Activated CD4-positive, alpha-beta T cell treated with anti-CD3 and anti-CD28 coated beads, Interleukin-2, amount 50 U/mL, for 4 hours (primary cell): ENCODE results near the gene PIK3C2G.

Experiments
- DNase-seq, 2 experiments: peaks; one replicate each; pipeline ENCODE4 v3.0.0-alpha.2; 2020

The PIK3C2G gene

DNA sequence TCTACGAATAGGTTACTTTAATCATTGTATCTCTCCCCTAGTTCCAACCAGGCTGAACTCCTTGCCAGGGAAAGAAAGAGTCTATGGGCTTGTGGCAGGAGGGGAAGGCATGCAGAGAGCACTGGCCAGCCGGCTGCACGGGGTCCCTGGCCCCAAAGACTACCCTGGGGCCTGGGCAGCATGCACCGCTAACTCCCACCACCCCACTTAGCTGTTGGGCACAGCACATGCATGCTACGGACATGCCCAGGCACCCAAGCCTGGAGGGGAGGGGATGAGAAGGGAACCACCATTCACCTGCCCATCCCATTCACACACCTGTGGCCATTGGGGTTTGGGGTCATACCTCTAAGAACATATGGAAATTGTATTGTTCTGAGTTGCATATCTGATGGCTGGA, 94.1 kb downstream of the PIK3C2G start:
- DNase-seq: no peak

DNA sequence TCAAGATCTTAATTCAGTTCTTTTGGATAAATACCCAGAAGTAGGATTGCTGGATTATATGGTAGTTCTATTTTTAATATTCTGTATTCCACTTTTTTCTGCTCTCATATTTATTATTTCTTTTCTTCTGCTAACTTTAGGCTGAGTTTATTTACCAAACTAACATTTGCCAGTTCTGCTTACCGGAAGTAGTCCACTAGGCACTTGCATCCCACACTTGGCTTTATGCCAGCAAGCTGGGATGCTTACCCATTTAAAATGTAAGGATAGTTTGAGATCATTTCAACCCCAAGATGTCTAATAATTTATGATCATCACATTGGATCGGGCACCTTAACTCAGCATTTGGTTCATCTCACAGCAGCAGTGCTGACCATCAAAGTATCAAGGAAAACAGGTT, 96.8 kb downstream of the PIK3C2G start:
- DNase-seq: no peak

DNA sequence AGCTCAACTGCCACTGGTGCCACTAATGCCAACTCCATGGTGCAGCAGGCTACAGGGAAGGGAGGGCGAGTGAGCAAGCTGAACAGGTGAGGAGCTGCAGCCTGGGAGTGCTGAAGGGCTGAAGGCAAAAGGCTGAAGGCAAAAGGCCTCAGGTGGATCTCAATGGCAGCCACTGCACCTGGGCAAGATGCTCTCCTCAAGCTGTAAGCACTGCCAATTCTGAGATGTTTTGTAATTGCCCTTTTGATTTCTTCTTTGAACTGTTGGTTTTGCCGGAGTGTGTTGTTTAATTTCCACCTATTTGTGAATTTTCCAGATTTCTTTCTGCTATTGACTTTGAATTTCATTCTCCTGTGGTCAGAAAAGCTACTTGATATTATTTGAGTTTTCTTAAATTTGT, 97.6 kb downstream of the PIK3C2G start:
- no peak for DNase-seq

DNA sequence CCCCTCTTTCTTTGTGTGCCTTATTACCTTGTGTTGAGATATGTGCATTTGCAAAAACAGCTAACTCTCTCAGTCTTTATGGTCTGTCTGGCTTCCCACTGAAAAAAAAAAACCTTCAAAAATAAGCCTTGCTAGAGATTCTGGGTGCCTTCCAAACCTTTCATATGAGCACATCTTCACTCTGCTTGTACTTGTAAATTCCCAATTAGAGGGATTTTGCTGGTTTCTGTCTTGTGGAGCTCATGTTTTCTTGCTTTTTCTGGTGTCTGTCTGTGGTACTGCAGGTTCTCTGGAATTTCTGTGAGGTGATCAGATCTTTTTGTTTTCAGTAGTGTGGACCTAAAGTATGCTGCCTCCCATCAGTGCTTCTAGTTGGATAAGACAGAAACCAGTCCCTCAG, 100.1 kb downstream of the PIK3C2G start:
- DNase-seq: no peak

DNA sequence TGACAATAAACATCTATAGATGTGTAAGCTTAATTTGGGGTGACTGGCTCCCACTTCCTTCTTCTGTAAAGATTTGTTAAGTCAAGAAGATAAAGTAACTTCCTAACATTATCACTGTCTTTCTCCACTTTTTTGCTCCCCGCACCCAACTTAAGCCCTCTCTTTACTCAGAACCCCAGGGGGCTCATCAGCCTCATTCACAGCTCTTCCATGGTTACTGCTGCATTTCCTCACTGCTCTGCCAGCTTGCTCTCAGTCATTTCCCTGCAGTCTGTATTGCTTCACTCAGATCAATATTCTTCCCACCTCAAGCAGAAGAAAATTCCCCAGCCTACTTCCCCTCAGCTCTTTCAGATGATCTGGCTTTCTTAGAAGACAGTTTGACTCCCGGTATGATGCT, 102.0 kb downstream of the PIK3C2G start:
- DNase-seq: no peak

DNA sequence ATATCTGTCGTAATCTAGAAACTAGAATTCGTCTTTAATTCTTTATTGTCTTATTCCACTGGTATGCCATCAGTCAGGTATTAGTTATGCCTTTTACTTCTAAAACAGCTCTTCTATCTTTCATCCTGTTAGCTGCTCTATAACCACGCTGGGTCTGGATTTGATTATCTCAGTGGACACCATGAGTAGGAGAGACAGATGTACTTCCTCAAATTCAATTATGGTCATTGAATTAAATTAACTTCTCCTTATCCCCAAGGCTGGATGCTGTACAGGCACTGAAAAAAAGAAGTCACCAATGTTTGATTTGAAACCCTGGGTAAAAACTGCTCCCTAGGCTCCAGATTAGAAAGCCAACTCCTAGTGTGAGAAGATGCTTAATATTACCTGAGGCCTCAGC, 107.3 kb downstream of the PIK3C2G start:
- no peak for DNase-seq

DNA sequence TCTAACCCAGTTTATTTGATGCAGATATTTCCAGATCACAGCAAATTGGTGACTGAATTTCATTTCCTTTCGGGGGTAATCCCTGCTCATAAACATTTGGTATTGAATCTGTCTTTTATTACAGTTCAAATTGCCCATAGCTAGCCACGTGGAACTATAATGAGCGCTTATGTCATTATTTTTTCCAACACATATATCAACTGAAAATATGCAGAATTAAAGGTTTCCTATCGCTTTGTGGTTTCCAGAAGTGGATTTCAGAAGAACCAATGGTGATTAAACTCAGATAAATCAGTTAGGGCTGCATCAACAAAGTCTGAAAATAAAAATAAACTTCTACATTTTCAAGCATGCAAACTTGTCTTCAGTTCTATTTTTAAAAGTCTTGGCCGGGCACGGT, 111.9 kb downstream of the PIK3C2G start:
- no peak for DNase-seq

DNA sequence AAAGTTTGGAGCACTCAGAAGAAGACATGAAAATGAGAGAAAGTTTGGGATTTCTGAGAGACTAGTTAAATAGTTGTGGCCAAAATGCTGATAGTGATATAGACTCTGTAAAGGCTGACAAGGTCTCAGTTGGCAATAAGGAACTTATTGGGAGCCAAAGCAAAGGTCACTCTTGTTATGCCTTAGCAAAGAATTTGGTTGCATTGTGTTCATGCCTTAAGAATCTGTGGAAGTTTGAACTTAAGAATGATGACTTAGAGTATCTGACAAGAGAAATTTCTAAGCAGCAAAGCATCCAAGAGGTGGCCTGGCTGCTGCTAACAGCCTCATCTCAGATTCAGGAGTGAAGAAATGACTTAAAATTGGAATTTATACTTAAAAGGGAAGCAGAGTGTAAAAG, 113.8 kb downstream of the PIK3C2G start:
- no peak for DNase-seq

DNA sequence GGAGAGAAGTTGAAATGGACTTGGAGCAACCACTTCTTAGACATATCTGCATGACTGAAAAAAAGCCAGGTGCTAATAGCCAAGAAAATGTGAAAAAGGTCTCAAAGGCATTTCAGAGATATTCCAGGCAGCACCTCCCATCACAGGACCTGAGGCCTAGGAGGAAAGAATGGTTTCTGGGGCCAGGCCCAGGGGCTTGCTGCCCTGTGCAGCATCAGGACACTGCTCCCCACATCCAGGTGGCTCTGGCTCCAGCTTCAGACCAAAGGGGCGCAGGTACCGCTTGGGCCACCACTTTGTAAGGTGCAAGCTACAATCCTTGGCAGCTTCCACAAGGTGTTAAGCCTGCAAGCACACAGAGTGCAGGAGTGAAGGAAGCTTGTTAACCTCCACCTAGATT, 114.3 kb downstream of the PIK3C2G start:
- no peak for DNase-seq

DNA sequence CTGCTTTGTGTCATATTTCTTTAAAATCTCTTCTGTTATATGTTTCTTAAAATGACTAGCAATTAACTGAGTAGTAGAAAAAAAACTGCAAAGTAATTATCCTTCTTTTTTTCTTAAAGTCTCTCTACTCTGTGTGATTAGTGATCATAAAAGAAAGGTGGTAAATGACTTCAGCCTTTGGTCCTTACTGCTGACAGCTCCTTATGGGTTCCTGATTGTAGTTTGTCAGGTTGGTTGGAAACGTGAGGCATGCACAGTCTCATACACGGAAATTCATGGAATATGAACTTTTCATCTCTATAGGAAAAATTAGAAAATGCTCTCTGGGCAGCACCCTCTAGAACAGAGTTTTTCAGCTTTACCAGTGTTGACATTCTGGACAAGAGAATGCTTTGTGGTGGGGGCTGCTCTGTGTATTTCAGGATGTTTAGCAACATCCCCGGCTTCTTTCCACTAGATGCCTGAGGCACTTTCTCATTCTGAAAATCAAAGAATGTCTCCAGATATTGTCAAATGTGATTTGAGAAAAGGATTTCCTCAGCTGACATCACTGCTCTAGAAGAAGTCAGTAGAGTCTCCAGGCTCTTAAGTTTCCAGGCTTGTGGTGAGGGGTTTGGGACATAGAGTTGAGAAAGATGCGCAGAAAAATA, 121.0 kb downstream of the PIK3C2G start:
- DNase-seq: no peak

DNA sequence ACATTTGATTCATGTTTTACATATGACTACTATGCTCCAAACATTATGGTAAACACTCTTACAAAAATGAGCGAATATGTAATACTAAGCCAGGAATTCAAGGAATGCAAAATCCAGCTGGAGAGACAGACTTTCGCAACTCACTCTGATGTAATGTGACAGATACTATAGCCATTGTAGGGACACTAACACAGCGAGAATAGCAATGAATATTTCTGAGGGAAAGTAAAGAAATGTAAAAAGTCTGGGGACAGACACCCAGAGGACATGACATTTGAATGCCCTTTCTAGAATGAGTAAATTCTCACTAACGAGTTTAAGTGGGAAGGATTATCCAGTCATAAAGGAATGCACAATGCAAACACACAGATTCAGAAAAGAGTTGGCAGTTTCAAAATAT, 121.9 kb downstream of the PIK3C2G start:
- DNase-seq: no peak

DNA sequence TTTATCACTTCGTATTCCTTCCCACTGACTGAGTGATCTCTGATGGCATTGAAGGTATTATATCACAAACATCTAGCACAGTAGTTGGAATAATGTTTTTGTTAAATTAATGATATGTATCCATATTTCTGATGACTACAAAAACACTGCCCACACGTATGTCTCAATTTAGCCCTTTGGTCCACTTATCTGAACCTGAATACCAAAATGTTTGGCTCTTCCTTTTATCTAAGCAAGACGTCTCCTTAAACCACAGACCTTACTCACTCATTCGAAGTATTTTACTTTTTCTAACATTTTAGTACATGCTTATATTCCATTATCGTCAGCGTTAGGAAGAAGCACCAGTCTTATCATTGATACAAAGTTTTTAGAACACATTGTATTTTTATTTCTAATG, 126.4 kb downstream of the PIK3C2G start:
- no peak for DNase-seq

DNA sequence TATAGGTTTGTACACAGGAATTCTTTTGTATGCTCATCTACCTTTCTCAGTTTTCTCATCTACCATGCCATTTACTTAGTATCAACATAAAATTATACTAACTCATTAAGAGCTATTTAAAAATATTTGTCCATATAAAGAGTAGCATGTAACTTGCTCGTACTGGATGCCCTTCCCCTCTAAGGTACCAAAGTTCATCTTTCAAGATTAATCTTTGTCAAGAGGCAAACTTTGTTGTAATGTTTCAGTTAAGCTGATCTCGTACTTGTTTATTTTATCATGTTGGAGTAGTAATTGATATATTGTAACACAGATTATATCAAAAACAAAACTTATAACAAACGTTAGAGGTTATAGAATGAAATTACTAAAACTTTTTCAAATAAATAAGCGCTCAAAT, 128.5 kb downstream of the PIK3C2G start:
- DNase-seq: no peak

DNA sequence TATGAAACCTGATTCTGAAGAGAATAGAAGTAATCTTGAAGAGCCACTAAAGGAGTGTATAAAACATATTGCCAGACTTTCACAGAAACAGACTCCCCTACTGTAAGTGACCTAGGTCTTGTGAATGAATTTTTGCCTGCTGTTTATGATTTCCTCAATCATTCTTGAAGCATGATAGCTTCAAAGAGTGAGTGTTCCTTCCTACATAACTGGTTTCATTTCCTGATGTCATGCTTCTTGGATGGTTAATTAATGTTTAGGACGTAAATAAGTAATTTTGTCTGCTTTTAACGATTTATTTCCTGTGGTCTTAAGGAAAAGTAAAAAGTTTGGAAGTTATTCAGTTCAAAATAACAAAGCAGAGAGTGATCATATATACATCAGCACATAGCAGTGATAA, 129.8 kb downstream of the PIK3C2G start:
- no peak for DNase-seq

DNA sequence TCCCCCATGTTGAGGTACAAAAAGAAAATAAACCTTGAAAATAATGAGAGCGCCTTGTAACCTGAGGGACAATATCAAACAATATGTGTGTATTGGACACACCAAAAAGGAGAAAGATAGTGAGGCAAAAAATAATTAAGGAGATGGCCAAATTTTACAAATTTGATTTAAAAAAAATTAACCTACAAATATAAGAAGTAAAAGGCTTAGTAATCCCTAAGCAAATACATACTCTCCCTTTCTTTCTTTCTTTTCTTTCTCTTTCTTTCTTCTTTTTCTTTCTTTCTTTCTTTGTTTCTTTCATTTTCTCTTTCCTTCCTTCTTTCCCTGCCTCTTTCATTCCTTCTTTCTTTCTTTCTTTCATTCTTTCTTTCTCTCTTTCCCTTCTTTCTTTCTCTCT, 133.4 kb downstream of the PIK3C2G start:
- no peak for DNase-seq

DNA sequence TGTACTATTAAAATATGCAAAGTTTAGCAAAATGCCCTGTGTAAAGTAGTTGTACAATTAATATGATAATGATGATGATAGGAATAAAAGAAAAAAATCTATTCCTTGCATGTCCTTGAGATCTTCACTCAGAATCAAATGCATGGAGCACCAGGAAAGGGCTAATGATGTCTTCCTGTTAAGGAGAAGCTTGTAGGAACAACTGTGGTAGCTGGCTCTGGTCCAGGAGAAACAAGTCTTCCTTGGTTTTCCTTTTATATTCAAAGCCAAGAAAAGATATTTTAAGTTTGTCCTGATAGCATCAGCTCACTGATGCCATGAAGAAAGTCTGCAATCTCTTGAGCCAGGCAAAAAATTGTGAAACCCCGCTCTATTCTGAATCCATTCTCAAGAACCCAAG, 138.9 kb downstream of the PIK3C2G start:
- no peak for DNase-seq

DNA sequence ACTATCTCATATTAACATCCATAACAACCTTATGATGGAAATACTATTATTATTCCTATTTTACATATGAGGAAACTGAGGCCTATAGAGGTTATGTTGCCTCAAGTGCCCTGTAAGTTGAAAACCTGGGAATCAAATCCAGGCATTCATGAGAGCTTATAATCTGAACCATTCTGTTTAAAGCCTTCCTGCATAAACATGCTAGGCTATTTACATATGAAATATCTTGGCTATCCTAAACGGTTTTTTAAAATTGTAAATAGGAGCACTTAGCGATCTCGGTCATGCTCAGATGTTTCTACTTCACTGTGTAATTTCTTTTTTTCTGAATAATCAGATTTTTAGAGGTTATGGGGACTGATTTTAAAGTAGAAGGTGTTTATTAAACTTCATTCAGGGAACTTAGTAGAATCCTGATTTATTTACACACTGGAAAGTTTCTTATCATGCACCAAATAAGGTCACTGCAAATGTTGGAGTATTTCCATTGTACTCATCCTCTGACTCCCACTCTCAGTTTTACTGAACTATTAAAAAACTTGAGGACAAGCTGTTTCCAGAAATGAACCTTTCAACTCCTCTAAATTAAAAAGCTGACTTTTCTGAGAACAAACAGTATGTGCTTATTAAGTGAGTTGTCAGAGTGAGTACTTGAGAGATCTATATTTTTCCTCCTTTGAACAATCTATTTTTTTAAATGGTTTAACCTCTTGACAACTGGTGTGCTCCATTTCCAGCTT, 141.7 kb downstream of the PIK3C2G start:
- no peak for DNase-seq

DNA sequence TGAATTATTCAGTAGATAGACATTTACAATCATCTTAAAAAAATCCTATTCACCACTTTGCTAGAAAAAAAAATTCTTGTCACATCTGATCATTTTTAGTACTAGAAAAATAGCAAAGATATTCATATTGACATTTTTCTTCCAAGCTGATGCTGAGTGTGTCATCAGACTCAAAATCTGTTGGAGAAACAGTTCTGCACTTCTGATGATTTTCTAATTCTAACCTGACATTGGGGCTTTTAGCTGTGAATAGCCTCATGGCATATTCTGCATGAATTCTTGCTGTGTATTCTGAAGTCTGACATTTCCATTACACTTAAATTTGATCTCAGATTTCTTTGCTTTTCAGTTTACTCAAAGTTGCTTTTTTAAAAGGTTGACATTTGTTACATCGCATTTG, 150.1 kb downstream of the PIK3C2G start:
- no peak for DNase-seq

DNA sequence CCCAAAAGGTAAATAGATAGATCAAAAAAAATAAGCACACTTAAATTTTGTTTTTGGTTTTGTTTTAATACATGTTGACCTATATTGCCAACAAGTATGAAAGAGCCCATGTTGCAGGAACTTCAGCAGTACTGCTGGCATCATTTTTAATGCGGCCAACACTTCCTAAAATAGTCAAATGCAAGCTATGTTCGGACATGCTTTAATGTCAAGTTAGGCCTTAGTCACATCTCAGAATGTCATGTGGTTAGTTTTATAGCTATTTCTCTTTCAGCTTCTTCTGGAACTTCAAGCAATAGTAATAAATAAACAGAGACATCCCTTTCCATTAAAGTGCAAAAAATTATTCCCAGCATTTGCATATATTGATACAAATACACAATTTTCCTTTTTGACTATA, 153.4 kb downstream of the PIK3C2G start:
- DNase-seq: no peak

DNA sequence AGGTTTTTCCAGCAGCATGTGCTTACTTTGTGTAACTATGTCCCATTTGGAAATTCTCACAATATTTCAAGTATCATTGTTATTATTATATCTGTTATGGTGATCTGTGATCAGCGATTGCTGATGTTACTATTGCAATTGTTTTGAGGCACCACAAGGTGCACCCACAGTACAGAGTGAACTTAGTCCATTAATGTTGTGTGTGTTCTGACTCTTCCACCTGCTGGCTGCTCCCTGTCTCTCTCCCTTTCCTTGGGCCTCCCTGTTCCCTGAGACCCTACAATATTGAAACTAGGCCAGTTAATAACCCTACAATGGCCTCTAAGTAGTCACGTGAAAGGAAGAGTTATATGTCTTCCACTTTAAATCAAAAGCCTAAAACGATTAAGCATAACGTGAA, 153.9 kb downstream of the PIK3C2G start:
- DNase-seq: no peak

DNA sequence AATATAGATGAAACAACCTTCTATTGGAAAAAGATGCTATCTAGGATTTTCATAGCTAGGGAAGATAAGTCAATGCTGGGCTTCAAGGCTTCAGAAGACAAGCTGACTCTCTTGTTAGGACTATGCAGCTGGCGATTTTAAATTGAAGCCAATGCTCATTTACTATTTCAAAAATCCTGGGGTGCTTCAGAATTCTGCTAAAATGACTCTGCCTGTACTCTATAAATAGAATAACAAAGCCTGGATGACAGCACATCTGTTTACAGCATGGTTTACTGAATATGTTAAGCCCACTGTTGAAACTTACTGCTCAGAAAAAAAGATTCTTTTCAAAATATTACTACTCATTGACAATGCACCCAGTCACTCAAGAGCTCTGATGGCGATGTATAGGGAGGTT, 155.1 kb downstream of the PIK3C2G start:
- no peak for DNase-seq

DNA sequence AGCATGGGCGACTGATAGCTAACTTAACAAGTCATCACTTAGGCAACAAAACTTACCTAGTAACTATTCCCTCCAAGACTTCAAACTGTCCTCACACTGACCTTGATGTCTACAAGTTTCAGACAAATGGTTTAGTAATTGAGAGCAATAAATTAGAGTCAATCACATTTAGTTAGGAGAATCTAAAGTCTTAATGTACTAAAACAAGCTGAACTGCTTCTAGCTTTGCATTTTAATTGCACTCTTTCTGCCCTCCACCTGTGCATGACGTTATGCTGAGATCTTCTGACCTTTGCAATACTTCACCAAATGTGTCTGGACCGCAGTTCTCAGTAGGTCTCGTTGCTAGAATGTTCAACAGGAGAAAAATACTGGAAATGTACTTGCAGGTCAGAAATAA, 158.0 kb downstream of the PIK3C2G start:
- DNase-seq: no peak

DNA sequence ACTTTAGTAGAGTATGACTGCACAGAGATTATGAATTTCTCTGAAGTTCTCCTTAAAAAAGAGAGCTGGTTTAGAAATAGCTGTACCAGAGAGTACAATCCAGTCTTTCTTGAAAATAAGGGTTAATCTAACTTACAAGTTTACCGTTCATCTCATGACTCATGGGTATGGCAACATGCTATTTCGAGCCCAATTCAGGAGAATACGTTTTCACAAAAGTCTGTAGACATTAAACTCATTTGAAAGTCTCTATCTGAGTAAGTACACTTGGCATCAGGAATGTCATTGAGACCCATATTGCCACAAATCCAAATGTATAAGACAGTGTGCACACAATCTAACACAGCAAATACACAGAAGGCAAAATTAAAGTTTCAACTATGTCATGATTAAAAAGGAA, 160.5 kb downstream of the PIK3C2G start:
- no peak for DNase-seq

DNA sequence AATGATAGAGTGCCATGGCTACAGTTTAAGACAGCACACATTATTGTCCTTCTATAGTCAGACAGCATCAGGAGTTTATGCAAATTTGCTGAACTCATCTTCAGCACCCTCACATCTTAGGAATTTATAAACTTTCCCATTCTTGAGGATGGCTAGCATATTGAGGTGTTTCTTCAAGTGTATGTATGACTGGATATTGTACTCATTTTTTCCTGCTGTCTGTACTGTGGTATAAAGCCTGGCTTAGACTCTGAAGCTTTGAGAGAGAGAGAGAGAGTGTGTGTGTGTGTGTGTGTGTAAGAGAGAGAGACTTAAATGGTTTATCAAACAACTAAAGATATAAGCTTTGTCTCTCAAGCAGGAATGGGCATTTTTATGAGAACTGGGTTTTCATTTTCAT, 161.6 kb downstream of the PIK3C2G start:
- no peak for DNase-seq

DNA sequence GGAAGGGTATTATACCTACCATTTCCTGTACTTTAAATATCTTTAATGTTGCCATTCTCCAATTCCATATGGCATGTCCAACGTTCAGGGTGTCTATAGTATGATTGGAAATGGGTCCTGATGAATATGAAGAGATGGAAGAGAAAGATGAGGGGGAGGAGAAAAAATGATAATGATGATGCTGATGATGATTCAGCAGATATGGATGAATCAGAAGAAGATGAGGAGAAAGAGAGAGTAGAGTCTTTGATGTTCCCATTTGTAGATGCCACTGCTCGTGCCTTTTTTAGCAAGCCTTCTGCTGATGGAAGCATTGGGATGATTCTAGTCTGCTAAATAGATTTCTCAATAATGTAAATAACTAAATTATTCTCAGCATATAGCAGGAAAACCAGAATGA, 163.5 kb downstream of the PIK3C2G start:
- DNase-seq: no peak
